Measurements from ENCODE around the gene INPP5A.
"Not testable (repeated sequence)": the region's sequence is repeated elsewhere in the genome, so short reads cannot be mapped to it uniquely, and the experiment has no call there.

GRCh38 chr10:132825783-132826523 is 288.4 kb downstream of the INPP5A start:
- not testable (repeated sequence) for TF ChIP-seq EP300 (IDR thresholded peaks at IDR 0.05; ENCODE audit: low read depth in 2 of 2, low read length in 2 of 2); EP300 (CRISPR knock-in tag; IDR thresholded peaks at IDR 0.05; ENCODE audit: borderline replicate concordance); POLR2A (IDR thresholded peaks at IDR 0.05; ENCODE audit: insufficient read depth in 1 of 2, low read depth in 2 of 2, low read length in 2 of 2); JUND (CRISPR knock-in tag; IDR thresholded peaks at IDR 0.05); KLF13 (CRISPR knock-in tag; IDR thresholded peaks at IDR 0.05); ZNF879 (CRISPR knock-in tag; IDR thresholded peaks at IDR 0.05); YY1 (IDR thresholded peaks at IDR 0.05; ENCODE audit: insufficient read depth, insufficient replicate concordance, low read depth, low read length)

Data from HepG2 (cell line).